ENCODE results near the gene CPO.

The CPO gene

DNA sequence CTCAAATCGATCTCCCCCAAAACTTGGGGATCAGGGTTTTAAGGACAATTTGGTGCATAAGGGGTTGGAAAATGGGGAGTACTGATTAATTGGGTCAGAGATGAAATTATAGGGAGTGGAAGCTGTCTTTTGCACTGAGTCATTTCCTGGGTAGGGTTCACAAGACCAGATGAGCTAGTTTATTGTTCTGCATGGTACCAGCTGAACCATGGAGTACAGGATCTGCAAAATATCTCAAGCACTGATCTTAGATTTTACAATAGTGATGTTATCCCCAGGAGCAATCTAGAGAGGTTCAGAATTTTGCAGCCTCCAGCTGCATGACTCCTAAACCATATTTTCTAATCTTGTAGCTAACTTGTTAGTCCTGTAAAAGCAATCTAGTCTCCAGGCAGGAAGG is 73.1 kb downstream of the CPO start:
- no peak for ATAC-seq

DNA sequence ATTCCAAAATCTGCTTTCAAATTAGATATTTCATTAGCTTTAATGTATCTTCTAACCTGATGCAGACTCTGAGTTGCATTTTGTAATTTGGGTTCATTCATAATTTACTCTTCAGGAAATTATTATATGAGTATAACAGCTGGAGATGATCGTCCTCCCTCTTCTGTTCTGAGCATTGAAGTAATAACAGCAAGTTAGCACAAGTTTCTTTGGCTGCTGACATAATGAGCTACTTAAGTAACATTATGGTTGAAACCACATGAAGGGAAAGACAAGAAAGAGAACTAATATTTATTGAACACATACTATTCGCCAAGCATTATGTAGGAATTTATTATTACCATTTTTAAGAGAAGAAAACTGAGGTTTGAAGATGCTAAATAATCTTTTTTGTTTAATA is 75.1 kb downstream of the CPO start:
- ATAC-seq: no peak
- TF ChIP-seq PPARA (CRISPR knock-in tag; IDR thresholded peaks at IDR 0.05; ENCODE audit: borderline replicate concordance) (no peak), ESRRG (CRISPR knock-in tag; IDR thresholded peaks at IDR 0.05) (no peak), ZNF70 (CRISPR knock-in tag; IDR thresholded peaks at IDR 0.05) (no peak), GLIS3 (CRISPR knock-in tag; IDR thresholded peaks at IDR 0.05) (no peak), CSDC2 (CRISPR knock-in tag; IDR thresholded peaks at IDR 0.05) (no peak), ZNF8 (CRISPR knock-in tag; IDR thresholded peaks at IDR 0.05) (no peak), OSR1 (CRISPR knock-in tag; IDR thresholded peaks at IDR 0.05) (no peak), SNAI2 (CRISPR knock-in tag; IDR thresholded peaks at IDR 0.05) (no peak), TOX (CRISPR knock-in tag; IDR thresholded peaks at IDR 0.05; ENCODE audit: borderline replicate concordance) (no peak), ZNF565 (CRISPR knock-in tag; conservative IDR thresholded peaks at IDR 0.05; ENCODE audit: low read depth) (no peak), ARNTL (CRISPR knock-in tag; IDR thresholded peaks at IDR 0.05; ENCODE audit: borderline replicate concordance, low read depth) (no peak), RARB (CRISPR knock-in tag; IDR thresholded peaks at IDR 0.05) (no peak)
- TF ChIP-seq, protein P1, sequence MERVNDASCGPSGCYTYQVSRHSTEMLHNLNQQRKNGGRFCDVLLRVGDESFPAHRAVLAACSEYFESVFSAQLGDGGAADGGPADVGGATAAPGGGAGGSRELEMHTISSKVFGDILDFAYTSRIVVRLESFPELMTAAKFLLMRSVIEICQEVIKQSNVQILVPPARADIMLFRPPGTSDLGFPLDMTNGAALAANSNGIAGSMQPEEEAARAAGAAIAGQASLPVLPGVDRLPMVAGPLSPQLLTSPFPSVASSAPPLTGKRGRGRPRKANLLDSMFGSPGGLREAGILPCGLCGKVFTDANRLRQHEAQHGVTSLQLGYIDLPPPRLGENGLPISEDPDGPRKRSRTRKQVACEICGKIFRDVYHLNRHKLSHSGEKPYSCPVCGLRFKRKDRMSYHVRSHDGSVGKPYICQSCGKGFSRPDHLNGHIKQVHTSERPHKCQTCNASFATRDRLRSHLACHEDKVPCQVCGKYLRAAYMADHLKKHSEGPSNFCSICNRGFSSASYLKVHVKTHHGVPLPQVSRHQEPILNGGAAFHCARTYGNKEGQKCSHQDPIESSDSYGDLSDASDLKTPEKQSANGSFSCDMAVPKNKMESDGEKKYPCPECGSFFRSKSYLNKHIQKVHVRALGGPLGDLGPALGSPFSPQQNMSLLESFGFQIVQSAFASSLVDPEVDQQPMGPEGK (CRISPR knock-in tag; IDR thresholded peaks at IDR 0.05; ENCODE audit: borderline replicate concordance): no peak
- TF ChIP-seq, protein P2, sequence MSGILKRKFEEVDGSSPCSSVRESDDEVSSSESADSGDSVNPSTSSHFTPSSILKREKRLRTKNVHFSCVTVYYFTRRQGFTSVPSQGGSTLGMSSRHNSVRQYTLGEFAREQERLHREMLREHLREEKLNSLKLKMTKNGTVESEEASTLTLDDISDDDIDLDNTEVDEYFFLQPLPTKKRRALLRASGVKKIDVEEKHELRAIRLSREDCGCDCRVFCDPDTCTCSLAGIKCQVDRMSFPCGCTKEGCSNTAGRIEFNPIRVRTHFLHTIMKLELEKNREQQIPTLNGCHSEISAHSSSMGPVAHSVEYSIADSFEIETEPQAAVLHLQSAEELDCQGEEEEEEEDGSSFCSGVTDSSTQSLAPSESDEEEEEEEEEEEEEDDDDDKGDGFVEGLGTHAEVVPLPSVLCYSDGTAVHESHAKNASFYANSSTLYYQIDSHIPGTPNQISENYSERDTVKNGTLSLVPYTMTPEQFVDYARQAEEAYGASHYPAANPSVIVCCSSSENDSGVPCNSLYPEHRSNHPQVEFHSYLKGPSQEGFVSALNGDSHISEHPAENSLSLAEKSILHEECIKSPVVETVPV (CRISPR knock-in tag; IDR thresholded peaks at IDR 0.05): no peak
- TF ChIP-seq, protein P3, sequence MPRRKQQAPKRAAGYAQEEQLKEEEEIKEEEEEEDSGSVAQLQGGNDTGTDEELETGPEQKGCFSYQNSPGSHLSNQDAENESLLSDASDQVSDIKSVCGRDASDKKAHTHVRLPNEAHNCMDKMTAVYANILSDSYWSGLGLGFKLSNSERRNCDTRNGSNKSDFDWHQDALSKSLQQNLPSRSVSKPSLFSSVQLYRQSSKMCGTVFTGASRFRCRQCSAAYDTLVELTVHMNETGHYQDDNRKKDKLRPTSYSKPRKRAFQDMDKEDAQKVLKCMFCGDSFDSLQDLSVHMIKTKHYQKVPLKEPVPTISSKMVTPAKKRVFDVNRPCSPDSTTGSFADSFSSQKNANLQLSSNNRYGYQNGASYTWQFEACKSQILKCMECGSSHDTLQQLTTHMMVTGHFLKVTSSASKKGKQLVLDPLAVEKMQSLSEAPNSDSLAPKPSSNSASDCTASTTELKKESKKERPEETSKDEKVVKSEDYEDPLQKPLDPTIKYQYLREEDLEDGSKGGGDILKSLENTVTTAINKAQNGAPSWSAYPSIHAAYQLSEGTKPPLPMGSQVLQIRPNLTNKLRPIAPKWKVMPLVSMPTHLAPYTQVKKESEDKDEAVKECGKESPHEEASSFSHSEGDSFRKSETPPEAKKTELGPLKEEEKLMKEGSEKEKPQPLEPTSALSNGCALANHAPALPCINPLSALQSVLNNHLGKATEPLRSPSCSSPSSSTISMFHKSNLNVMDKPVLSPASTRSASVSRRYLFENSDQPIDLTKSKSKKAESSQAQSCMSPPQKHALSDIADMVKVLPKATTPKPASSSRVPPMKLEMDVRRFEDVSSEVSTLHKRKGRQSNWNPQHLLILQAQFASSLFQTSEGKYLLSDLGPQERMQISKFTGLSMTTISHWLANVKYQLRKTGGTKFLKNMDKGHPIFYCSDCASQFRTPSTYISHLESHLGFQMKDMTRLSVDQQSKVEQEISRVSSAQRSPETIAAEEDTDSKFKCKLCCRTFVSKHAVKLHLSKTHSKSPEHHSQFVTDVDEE (CRISPR knock-in tag; IDR thresholded peaks at IDR 0.05): no peak

More for the DNA sequence above, 73.1 kb downstream of the CPO start:
- TF ChIP-seq ZFP30 (CRISPR knock-in tag; IDR thresholded peaks at IDR 0.05): no peak
- no peak for TF ChIP-seq CSDC2 (CRISPR knock-in tag; IDR thresholded peaks at IDR 0.05)
- TF ChIP-seq, protein P3 (CRISPR knock-in tag; IDR thresholded peaks at IDR 0.05): no peak
- no peak for TF ChIP-seq ZNF565 (CRISPR knock-in tag; conservative IDR thresholded peaks at IDR 0.05; ENCODE audit: low read depth)
- TF ChIP-seq, protein P1 (CRISPR knock-in tag; IDR thresholded peaks at IDR 0.05; ENCODE audit: borderline replicate concordance): no peak
- TF ChIP-seq GLIS3 (CRISPR knock-in tag; IDR thresholded peaks at IDR 0.05): no peak
- TF ChIP-seq ZC3H10 (CRISPR knock-in tag; IDR thresholded peaks at IDR 0.05): no peak
- TF ChIP-seq ZNF70 (CRISPR knock-in tag; IDR thresholded peaks at IDR 0.05): no peak
- no peak for TF ChIP-seq ARNTL (CRISPR knock-in tag; IDR thresholded peaks at IDR 0.05; ENCODE audit: borderline replicate concordance, low read depth)
- TF ChIP-seq TOX (CRISPR knock-in tag; IDR thresholded peaks at IDR 0.05; ENCODE audit: borderline replicate concordance): no peak
- TF ChIP-seq, protein P4, sequence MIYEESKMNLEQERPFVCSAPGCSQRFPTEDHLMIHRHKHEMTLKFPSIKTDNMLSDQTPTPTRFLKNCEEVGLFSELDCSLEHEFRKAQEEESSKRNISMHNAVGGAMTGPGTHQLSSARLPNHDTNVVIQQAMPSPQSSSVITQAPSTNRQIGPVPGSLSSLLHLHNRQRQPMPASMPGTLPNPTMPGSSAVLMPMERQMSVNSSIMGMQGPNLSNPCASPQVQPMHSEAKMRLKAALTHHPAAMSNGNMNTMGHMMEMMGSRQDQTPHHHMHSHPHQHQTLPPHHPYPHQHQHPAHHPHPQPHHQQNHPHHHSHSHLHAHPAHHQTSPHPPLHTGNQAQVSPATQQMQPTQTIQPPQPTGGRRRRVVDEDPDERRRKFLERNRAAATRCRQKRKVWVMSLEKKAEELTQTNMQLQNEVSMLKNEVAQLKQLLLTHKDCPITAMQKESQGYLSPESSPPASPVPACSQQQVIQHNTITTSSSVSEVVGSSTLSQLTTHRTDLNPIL (CRISPR knock-in tag; IDR thresholded peaks at IDR 0.05; ENCODE audit: low read depth): no peak
- TF ChIP-seq ZFP3 (CRISPR knock-in tag; IDR thresholded peaks at IDR 0.05): no peak
- TF ChIP-seq, protein P2 (CRISPR knock-in tag; IDR thresholded peaks at IDR 0.05): no peak
- TF ChIP-seq OSR1 (CRISPR knock-in tag; IDR thresholded peaks at IDR 0.05): no peak

Measured in SK-N-SH treated with all-trans-retinoic acid at 6 μM for 48 hours (cell line).